OCI-M2 (cell line): Measurements from ENCODE around the gene ACTRT2.

Experiments used
- DNase-seq: peaks from one replicate; lab custom pipeline; 2025; ENCODE audit not compliant: unreplicated experiment; lab: John Stamatoyannopoulos, UW

The ACTRT2 gene

GRCh38 chr1:3017440-3018050, 3.7 kb upstream of the ACTRT2 start:
- no peak for DNase-seq

- DNase-seq: no peak
Measured at GRCh38 chr1:3018051-3018471, 3.2 kb upstream of the ACTRT2 start.

- no peak for DNase-seq
Measured at GRCh38 chr1:3018576-3018975, 2.7 kb upstream of the ACTRT2 start.

GRCh38 chr1:3019007-3019515, 2.2 kb upstream of the ACTRT2 start:
- no peak for DNase-seq

GRCh38 chr1:3019516-3020051, 1.7 kb upstream of the ACTRT2 start:
- no peak for DNase-seq

- DNase-seq: no peak
Measured at GRCh38 chr1:3020263-3020909, 881 bp upstream of the ACTRT2 start.

- no peak for DNase-seq
Measured at GRCh38 chr1:3021801-3022401, 634 bp downstream of the ACTRT2 start.

GRCh38 chr1:3022511-3022973, 1.3 kb downstream of the ACTRT2 start:
- no peak for DNase-seq

GRCh38 chr1:3022976-3023375, 1.7 kb downstream of the ACTRT2 start:
- no peak for DNase-seq

GRCh38 chr1:3024019-3024418, 2.8 kb downstream of the ACTRT2 start:
- DNase-seq: no peak

GRCh38 chr1:3024588-3024987, 3.3 kb downstream of the ACTRT2 start:
- no peak for DNase-seq

- DNase-seq: no peak
Measured at GRCh38 chr1:3026124-3026523, 4.9 kb downstream of the ACTRT2 start.

GRCh38 chr1:3026581-3027391, 5.5 kb downstream of the ACTRT2 start:
- no peak for DNase-seq

GRCh38 chr1:3027611-3028371, 6.5 kb downstream of the ACTRT2 start:
- DNase-seq: no peak

GRCh38 chr1:3028531-3029282, 7.4 kb downstream of the ACTRT2 start:
- no peak for DNase-seq

- no peak for DNase-seq
Measured at GRCh38 chr1:3029481-3029961, 8.3 kb downstream of the ACTRT2 start.

- no peak for DNase-seq
Measured at GRCh38 chr1:3029991-3030662, 8.9 kb downstream of the ACTRT2 start.

- no peak for DNase-seq
Measured at GRCh38 chr1:3030663-3031381, 9.6 kb downstream of the ACTRT2 start.
